ENCODE results near the gene NEDD4L. TPM values are rescaled to one million over a fixed set of nuclear protein-coding genes. Genes with fewer than 3 reads are reported as not detected.

The NEDD4L gene
- total RNA-seq, 3 donors from 2014 or later: 161 to 309 (median 256) TPM

GRCh38 chr18:58334061-58334460 lies 290.0 kb downstream of the NEDD4L start:
- ATAC-seq (no peak), DNase-seq (no peak)
- peaks cover 15% of the 10 kb centered on the region for H3K36me3 ChIP-seq (ENCODE audit: low read depth)
- no peak overlapping the region for H3K4me3 ChIP-seq
- no peak for TF ChIP-seq CTCF (IDR thresholded peaks at IDR 0.05)
- H3K9me3 ChIP-seq: no peaks in the 10 kb centered on the region
- H3K4me1 ChIP-seq (ENCODE audit: low read depth): peaks cover 5% of the 10 kb centered on the region
- intact Hi-C loops (cut with DNase I, micrococcal nuclease): no loop called here

GRCh38 chr18:58335223-58335622 lies 291.2 kb downstream of the NEDD4L start:
- H3K36me3 ChIP-seq (ENCODE audit: low read depth): peaks cover 11% of the 10 kb centered on the region
- H3K4me3 ChIP-seq: no peak overlapping the region
- intact Hi-C loops (cut with DNase I, micrococcal nuclease): no loop called here
- no peaks in the 10 kb centered on the region for H3K9me3 ChIP-seq
- TF ChIP-seq CTCF (IDR thresholded peaks at IDR 0.05): no peak
- no peak for DNase-seq
- ATAC-seq: no peak
- H3K4me1 ChIP-seq (ENCODE audit: low read depth): peaks cover 5% of the 10 kb centered on the region

GRCh38 chr18:58335821-58336220 lies 291.8 kb downstream of the NEDD4L start:
- Histone ChIP-seq H3K4me1 (ENCODE audit: low read depth) (peaks cover 5% of the 10 kb centered on the region), H3K4me3 (no peak overlapping the region), H3K9me3 (no peaks in the 10 kb centered on the region), H3K36me3 (ENCODE audit: low read depth) (peaks cover 9% of the 10 kb centered on the region)
- DNase-seq: no peak
- ATAC-seq: no peak
- intact Hi-C loops (cut with DNase I, micrococcal nuclease): no loop called here
- TF ChIP-seq CTCF (IDR thresholded peaks at IDR 0.05): no peak

GRCh38 chr18:58336605-58337004 lies 292.6 kb downstream of the NEDD4L start:
- DNase-seq: no peak
- H3K4me1 ChIP-seq (ENCODE audit: low read depth): peaks cover 5% of the 10 kb centered on the region
- H3K4me3 ChIP-seq: no peak overlapping the region
- peaks cover 9% of the 10 kb centered on the region for H3K36me3 ChIP-seq (ENCODE audit: low read depth)
- no peak for TF ChIP-seq CTCF (IDR thresholded peaks at IDR 0.05)
- H3K9me3 ChIP-seq: no peaks in the 10 kb centered on the region
- no peak for ATAC-seq
- intact Hi-C loops (cut with DNase I, micrococcal nuclease): no loop called here

- ATAC-seq: peak; percentile 24
- intact Hi-C loops (cut with DNase I, micrococcal nuclease): no loop called here
- H3K36me3 ChIP-seq (ENCODE audit: low read depth): peaks cover 2% of the 10 kb centered on the region
Observed at GRCh38 chr18:58337285-58337684, 293.3 kb downstream of the NEDD4L start.

More at GRCh38 chr18:58337285-58337684, 293.3 kb downstream of the NEDD4L start:
- no peaks in the 10 kb centered on the region for H3K9me3 ChIP-seq
- peaks cover 5% of the 10 kb centered on the region for H3K4me1 ChIP-seq (ENCODE audit: low read depth)
- DNase-seq: no peak
- no peak overlapping the region for H3K4me3 ChIP-seq
- TF ChIP-seq CTCF (IDR thresholded peaks at IDR 0.05): no peak
